Activated T-helper 2 cell treated with anti-CD3 and anti-CD28 coated beads, Interferon-gamma antibody, Interleukin-2, Interleukin-4, amounts not matched to agents 10 μg/mL and 5 μg/mL and 100 μg/mL, durations not matched to agents 14 hours and 24 hours and 36 hours (primary cell): ENCODE data around the gene RALA. TPM values are rescaled to one million over a fixed set of nuclear protein-coding genes. Genes with fewer than 3 reads are reported as not detected.
"Not testable (repeated sequence)": the region's sequence is repeated elsewhere in the genome, so short reads cannot be mapped to it uniquely, and the experiment has no call there.

Experiments
- DNase-seq: peaks from one replicate; pipeline ENCODE4 v3.0.0; 2021; ENCODE audit warnings: low spot score
- H3K27ac Mint-ChIP-seq: one replicate; pipeline ENCODE4 v1.8.0; 2021; ENCODE audit warnings: mixed read lengths
- H3K27me3 Mint-ChIP-seq: one replicate; pipeline ENCODE4 v1.8.0; 2021; ENCODE audit warnings: low read depth, mixed read lengths
- H3K36me3 Mint-ChIP-seq: one replicate; pipeline ENCODE4 v1.8.0; 2021; ENCODE audit warnings: low read depth, mixed read lengths
- H3K4me1 Mint-ChIP-seq: one replicate; pipeline ENCODE4 v1.8.0; 2021; ENCODE audit warnings: low read depth, mixed read lengths
- H3K4me3 Mint-ChIP-seq: one replicate; pipeline ENCODE4 v1.8.0; 2021; ENCODE audit warnings: low read depth, mild to moderate bottlenecking, moderate library complexity, mixed read lengths
- H3K9me3 Mint-ChIP-seq: one replicate; pipeline ENCODE4 v1.8.0; 2021; ENCODE audit warnings: mixed read lengths
- intact Hi-C: fragments of 100-400 bp; cut with micrococcal nuclease; formaldehyde crosslinking; loops from one replicate; pipeline ENCODE4 v1.15.1; 2023
- total RNA-seq: library from RNA; stranded (reverse); gene quantifications from 2 replicates; pipeline ENCODE4 v1.2.3, GENCODE V29; 2022

RALA gene
- total RNA-seq, 1 donor from 2014 or later: 35.3 TPM

- Mint-ChIP-seq H3K9me3 (peaks cover 28% of the 10 kb centered on the region), H3K36me3 (peaks cover 42% of the 10 kb centered on the region), H3K27ac (no peak overlapping the region), H3K27me3 (no peaks in the 10 kb centered on the region), H3K4me3 (no peak overlapping the region), H3K4me1 (peaks cover 13% of the 10 kb centered on the region)
- intact Hi-C loops: no loop called here
- DNase-seq: no peak
Measured at GRCh38 chr7:39664585-39664984, 41.2 kb downstream of the RALA start.

DNA sequence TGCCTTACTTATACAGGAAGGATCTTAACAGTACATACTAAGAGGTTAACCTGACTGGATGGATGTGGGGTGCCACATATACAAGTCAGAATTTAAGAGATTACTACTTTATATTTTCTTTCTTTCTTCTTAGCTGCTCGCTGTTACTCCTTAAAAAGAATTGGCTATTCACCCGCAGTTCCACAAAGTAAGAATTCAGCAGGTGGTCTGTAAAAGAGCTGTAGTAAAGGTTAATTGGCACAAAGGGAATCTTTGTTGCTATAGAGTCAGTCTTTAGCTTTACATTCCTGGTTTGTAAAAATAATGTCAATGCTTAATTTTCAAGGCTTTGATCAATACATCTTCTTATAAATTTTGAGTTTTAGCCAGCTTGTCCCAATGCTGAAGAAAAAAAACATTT, 43.2 kb downstream of the RALA start:
- peaks cover 20% of the 10 kb centered on the region for H3K9me3 Mint-ChIP-seq
- no peak for DNase-seq
- peaks cover 12% of the 10 kb centered on the region for H3K4me1 Mint-ChIP-seq
- H3K27me3 Mint-ChIP-seq: no peaks in the 10 kb centered on the region
- no peak overlapping the region for H3K27ac Mint-ChIP-seq
- H3K4me3 Mint-ChIP-seq: no peak overlapping the region
- peaks cover 29% of the 10 kb centered on the region for H3K36me3 Mint-ChIP-seq
- intact Hi-C loops: loop anchor here (5.0 kb wide), 1 partner anchor 44 kb away; the partner anchor contains the start of gene RALA

DNA sequence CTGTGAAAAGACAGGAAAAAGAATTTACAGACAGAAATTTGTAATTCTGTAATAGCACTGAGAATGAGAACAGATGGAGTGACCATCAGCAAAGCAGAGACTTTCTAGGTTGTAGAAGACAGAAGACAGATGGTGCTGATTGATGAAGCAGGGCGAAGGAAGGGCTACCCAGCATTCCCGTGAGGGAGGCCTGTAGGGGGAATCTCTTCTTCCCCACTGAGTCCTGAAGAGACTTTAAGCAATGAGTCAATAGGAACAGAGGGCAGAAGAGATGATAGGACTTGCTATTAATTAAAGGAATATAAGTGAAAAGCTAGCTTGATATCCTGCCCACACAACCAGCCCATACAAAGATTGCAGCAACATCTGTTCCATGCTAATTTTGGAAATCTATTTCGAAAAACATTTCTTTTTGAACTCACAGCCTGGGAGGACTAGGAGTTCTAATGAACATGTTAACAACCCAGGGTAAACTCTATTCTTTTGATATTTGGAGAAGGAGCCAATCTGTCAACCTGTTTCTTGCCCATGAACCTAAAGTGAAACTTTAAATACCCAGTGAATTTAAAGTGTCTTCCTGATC, 44.1 kb downstream of the RALA start:
- intact Hi-C loops: loop anchor here (5.0 kb wide), 1 partner anchor 45 kb away; the partner anchor contains the start of gene RALA
- no peak for DNase-seq
- Mint-ChIP-seq H3K36me3 (peaks cover 24% of the 10 kb centered on the region), H3K4me1 (peaks cover 11% of the 10 kb centered on the region), H3K27me3 (no peaks in the 10 kb centered on the region), H3K27ac (no peak overlapping the region), H3K4me3 (no peak overlapping the region), H3K9me3 (peaks cover 15% of the 10 kb centered on the region)

DNA sequence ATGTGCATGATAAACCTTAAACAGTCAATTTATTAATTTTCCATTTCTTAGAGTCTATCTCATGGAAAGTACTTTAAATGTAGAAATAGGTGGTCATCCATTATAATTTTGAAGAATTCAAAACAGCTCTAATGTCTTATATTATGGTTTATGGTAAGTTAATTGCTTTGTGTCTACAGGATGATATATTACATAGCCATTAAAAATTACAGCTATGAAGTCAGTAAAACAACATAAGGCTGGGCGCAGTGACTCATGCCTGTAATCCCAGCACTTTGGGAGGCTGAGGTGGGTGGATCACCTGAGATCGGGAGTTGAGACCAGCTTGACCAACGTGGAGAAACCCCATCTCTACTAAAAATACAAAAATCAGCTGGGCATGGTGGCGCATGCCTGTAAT, 44.9 kb downstream of the RALA start:
- H3K27me3 Mint-ChIP-seq, H3K27ac Mint-ChIP-seq, DNase-seq, H3K4me3 Mint-ChIP-seq, H3K9me3 Mint-ChIP-seq, H3K4me1 Mint-ChIP-seq: not testable (repeated sequence)
- H3K36me3 Mint-ChIP-seq: peaks cover 15% of the 10 kb centered on the region
- intact Hi-C loops: loop anchor here (5.0 kb wide), 1 partner anchor 46 kb away; the partner anchor contains the start of gene RALA

GRCh38 chr7:39670052-39670451, 46.7 kb downstream of the RALA start:
- Mint-ChIP-seq H3K9me3 (no peaks in the 10 kb centered on the region), H3K4me1 (peaks cover 1% of the 10 kb centered on the region), H3K4me3 (no peak overlapping the region), H3K36me3 (peaks cover 4% of the 10 kb centered on the region), H3K27ac (no peak overlapping the region), H3K27me3 (no peaks in the 10 kb centered on the region)
- intact Hi-C loops: no loop called here
- DNase-seq: no peak

DNA sequence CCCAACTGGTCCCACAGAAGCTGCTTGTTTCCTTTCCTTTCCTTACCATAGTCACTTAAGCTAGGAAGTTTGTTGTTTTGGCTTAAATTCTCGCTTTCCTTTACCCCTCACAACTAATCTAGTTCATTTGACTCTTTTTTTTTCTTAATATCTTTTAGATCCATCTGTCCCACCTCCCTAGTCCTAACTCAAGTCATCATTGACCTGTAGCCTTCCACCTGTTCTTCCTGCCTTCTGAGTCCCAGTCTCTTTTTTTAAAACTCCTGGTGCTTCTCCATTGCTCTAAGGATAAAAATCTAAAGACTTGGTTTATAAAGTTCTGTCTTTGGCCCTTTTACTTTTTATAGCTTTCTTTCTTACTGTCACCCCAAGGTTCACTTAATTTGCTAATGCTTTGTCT, 47.6 kb downstream of the RALA start:
- Mint-ChIP-seq H3K4me3 (no peak overlapping the region), H3K27me3 (no peaks in the 10 kb centered on the region), H3K36me3 (peaks cover 7% of the 10 kb centered on the region), H3K9me3 (no peaks in the 10 kb centered on the region), H3K27ac (no peak overlapping the region), H3K4me1 (no peaks in the 10 kb centered on the region)
- DNase-seq: no peak
- intact Hi-C loops: no loop called here

- intact Hi-C loops: no loop called here
- no peaks in the 10 kb centered on the region for H3K4me1 Mint-ChIP-seq
Measured at GRCh38 chr7:39672176-39672575, 48.8 kb downstream of the RALA start.

GRCh38 chr7:39673868-39674267, 50.5 kb downstream of the RALA start:
- H3K27ac Mint-ChIP-seq: no peak overlapping the region
- peaks cover 10% of the 10 kb centered on the region for H3K36me3 Mint-ChIP-seq
- H3K4me3 Mint-ChIP-seq: no peak overlapping the region
- intact Hi-C loops: no loop called here
- peaks cover 8% of the 10 kb centered on the region for H3K9me3 Mint-ChIP-seq
- no peaks in the 10 kb centered on the region for H3K27me3 Mint-ChIP-seq
- no peak for DNase-seq
- no peaks in the 10 kb centered on the region for H3K4me1 Mint-ChIP-seq

More at GRCh38 chr7:39672176-39672575, 48.8 kb downstream of the RALA start:
- Mint-ChIP-seq H3K27me3 (no peaks in the 10 kb centered on the region), H3K9me3 (peaks cover 8% of the 10 kb centered on the region), H3K4me3 (no peak overlapping the region), H3K27ac (no peak overlapping the region), H3K36me3 (peaks cover 10% of the 10 kb centered on the region)
- no peak for DNase-seq

DNA sequence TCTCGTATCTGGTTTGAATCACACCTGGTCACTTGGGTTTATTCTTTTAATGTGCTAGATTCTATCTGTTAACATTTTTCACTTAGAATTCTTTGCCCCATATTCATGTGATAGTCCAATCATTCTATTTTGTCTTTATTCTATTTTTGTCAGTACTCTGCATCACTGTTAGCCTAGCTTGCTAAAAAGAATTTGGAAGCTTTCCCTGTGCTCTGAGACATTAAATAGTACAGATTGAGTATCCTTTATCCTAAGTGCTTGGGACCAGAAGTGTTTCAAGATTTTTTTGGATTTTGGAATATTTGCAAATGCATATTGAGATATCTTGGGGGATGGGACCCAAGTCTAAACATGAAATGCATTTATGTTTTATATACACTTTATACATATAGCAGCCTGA, 51.0 kb downstream of the RALA start:
- Mint-ChIP-seq H3K27ac (no peak overlapping the region), H3K4me1 (no peaks in the 10 kb centered on the region), H3K36me3 (peaks cover 10% of the 10 kb centered on the region), H3K27me3 (no peaks in the 10 kb centered on the region), H3K9me3 (peaks cover 8% of the 10 kb centered on the region), H3K4me3 (no peak overlapping the region)
- intact Hi-C loops: no loop called here
- DNase-seq: no peak

DNA sequence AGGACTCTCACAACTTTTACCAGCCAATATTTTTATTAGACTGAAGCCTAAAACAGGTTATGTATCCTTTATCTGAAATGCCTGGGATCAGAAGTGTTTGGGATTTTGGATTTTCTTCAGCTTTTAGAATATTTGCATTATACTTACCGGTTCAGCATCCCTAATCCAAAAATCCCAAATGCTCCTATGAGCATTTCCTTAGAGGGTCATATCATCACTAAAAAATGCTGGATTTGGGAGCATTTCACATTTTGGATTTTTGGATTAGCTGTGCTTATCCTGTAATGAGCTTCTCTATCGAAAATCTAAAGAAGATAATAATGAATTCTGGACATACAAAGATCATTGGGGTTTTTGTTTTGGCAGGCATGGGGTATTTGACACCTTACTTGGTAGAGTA, 53.0 kb downstream of the RALA start:
- H3K4me1 Mint-ChIP-seq: no peaks in the 10 kb centered on the region
- intact Hi-C loops: no loop called here
- H3K36me3 Mint-ChIP-seq: peaks cover 15% of the 10 kb centered on the region

GRCh38 chr7:39678930-39679709, 55.7 kb downstream of the RALA start:
- Mint-ChIP-seq H3K36me3 (peaks cover 15% of the 10 kb centered on the region), H3K4me3 (no peak overlapping the region), H3K27me3 (no peaks in the 10 kb centered on the region), H3K4me1 (no peaks in the 10 kb centered on the region), H3K9me3 (peaks cover 8% of the 10 kb centered on the region), H3K27ac (no peak overlapping the region)
- DNase-seq: no peak
- intact Hi-C loops: no loop called here

More for the DNA sequence above, 53.0 kb downstream of the RALA start:
- no peak overlapping the region for H3K4me3 Mint-ChIP-seq
- no peak for DNase-seq
- H3K27ac Mint-ChIP-seq: no peak overlapping the region
- peaks cover 8% of the 10 kb centered on the region for H3K9me3 Mint-ChIP-seq
- H3K27me3 Mint-ChIP-seq: no peaks in the 10 kb centered on the region

GRCh38 chr7:39679874-39680273, 56.5 kb downstream of the RALA start:
- H3K27me3 Mint-ChIP-seq, H3K4me1 Mint-ChIP-seq, DNase-seq, H3K27ac Mint-ChIP-seq, H3K9me3 Mint-ChIP-seq, intact Hi-C loops, H3K4me3 Mint-ChIP-seq: not testable (repeated sequence)
- peaks cover 15% of the 10 kb centered on the region for H3K36me3 Mint-ChIP-seq

- Mint-ChIP-seq H3K9me3 (peaks cover 1% of the 10 kb centered on the region), H3K36me3 (peaks cover 5% of the 10 kb centered on the region), H3K27me3 (no peaks in the 10 kb centered on the region), H3K27ac (no peak overlapping the region), H3K4me1 (peaks cover 5% of the 10 kb centered on the region), H3K4me3 (no peak overlapping the region)
- intact Hi-C loops: no loop called here
- DNase-seq: no peak
Measured at GRCh38 chr7:39681887-39682441, 58.6 kb downstream of the RALA start.
